DND-41 (cell line): Measurements from ENCODE around the gene HSFX1.

Experiments
- CTCF ChIP-seq: IDR thresholded peaks from 2 replicates; pipeline ENCODE4 v1.5.1; 2012; ENCODE audit warnings: borderline replicate concordance, low read length, moderate library complexity, mild to moderate bottlenecking; ENCODE audit not compliant: poor library complexity, severe bottlenecking; ENCODE audit errors: extremely low read depth
- EZH2 ChIP-seq: IDR thresholded peaks from 3 replicates; pipeline ENCODE4 v1.6.1; 2012; ENCODE audit warnings: borderline replicate concordance, low read depth, mild to moderate bottlenecking, moderate library complexity, low read length, inconsistent platforms; ENCODE audit not compliant: severe bottlenecking

- TF ChIP-seq CTCF (no peak), EZH2 (no peak)
Measured at GRCh38 chrX:149807747-149808458, 34.0 kb downstream of the HSFX1 start.
